Measurements from ENCODE around the gene PSKH1.

Gene PSKH1

DNA sequence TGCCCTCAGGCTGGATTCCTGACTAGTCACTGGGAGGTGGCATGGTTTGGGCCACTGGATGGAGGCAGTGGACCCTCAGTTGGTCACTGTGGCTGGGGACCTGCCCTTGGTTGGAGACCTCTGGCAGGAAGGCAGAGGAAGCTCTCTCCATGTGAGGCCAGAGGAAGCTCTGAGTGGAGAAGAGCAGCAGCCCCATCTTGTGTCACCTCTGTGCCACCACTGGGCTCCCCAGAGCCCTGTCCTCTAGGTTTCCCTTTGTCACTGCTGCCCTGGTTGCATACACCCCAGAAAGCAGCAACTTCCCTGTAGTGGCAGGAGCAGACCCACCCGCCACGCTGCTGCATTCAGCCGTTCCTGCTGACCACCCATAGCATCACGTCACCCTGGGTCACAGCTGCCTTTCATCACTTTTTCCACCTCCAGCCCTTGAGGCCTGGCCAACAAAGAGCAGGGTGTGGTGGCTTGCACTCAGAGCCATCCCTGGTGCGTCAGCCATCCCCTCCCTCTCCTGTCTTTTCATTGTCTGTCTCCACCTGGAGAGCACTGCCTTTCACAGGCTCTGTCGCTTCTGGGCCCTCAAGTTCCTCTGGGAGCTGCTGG, 26.7 kb downstream of the PSKH1 start:
- H3K4me3 ChIP-seq (replicated peaks; ENCODE audit: low read depth, low read length) = no peak overlapping the region
- no peak for DNase-seq (ENCODE audit: extremely low read depth, insufficient read length)
- TF ChIP-seq, protein P1, sequence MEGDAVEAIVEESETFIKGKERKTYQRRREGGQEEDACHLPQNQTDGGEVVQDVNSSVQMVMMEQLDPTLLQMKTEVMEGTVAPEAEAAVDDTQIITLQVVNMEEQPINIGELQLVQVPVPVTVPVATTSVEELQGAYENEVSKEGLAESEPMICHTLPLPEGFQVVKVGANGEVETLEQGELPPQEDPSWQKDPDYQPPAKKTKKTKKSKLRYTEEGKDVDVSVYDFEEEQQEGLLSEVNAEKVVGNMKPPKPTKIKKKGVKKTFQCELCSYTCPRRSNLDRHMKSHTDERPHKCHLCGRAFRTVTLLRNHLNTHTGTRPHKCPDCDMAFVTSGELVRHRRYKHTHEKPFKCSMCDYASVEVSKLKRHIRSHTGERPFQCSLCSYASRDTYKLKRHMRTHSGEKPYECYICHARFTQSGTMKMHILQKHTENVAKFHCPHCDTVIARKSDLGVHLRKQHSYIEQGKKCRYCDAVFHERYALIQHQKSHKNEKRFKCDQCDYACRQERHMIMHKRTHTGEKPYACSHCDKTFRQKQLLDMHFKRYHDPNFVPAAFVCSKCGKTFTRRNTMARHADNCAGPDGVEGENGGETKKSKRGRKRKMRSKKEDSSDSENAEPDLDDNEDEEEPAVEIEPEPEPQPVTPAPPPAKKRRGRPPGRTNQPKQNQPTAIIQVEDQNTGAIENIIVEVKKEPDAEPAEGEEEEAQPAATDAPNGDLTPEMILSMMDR (IDR thresholded peaks at IDR 0.05; ENCODE audit: insufficient read depth, low read length, poor library complexity, severe bottlenecking) = no peak
- H3K27me3 ChIP-seq (replicated peaks; ENCODE audit: control insufficient read depth, insufficient read depth, low read length) = no peaks in the 10 kb centered on the region
- peaks cover 21% of the 10 kb centered on the region for H3K36me3 ChIP-seq (ENCODE audit: control insufficient read depth, insufficient read depth, low read length)

- peaks cover 13% of the 10 kb centered on the region for H3K36me3 ChIP-seq (ENCODE audit: control insufficient read depth, insufficient read depth, low read length)
- TF ChIP-seq, protein P1 (IDR thresholded peaks at IDR 0.05; ENCODE audit: insufficient read depth, low read length, poor library complexity, severe bottlenecking) = no peak
- H3K27me3 ChIP-seq (replicated peaks; ENCODE audit: control insufficient read depth, insufficient read depth, low read length) = no peaks in the 10 kb centered on the region
- no peak overlapping the region for H3K4me3 ChIP-seq (replicated peaks; ENCODE audit: low read depth, low read length)
- no peak for DNase-seq (ENCODE audit: extremely low read depth, insufficient read length)
Observed at GRCh38 chr16:67922221-67922620, 29.2 kb downstream of the PSKH1 start.

- TF ChIP-seq, protein P1 (IDR thresholded peaks at IDR 0.05; ENCODE audit: insufficient read depth, low read length, poor library complexity, severe bottlenecking) = no peak
- no peaks in the 10 kb centered on the region for H3K27me3 ChIP-seq (replicated peaks; ENCODE audit: control insufficient read depth, insufficient read depth, low read length)
- DNase-seq (ENCODE audit: extremely low read depth, insufficient read length) = no peak
- no peak overlapping the region for H3K4me3 ChIP-seq (replicated peaks; ENCODE audit: low read depth, low read length)
- H3K36me3 ChIP-seq (ENCODE audit: control insufficient read depth, insufficient read depth, low read length) = peaks cover 17% of the 10 kb centered on the region
Observed at GRCh38 chr16:67922740-67923139, 29.7 kb downstream of the PSKH1 start.

GRCh38 chr16:67923414-67924116, 30.5 kb downstream of the PSKH1 start:
- TF ChIP-seq, protein P1 (IDR thresholded peaks at IDR 0.05; ENCODE audit: insufficient read depth, low read length, poor library complexity, severe bottlenecking) = no peak

GRCh38 chr16:67924140-67924906, 31.3 kb downstream of the PSKH1 start:
- TF ChIP-seq, protein P1 (IDR thresholded peaks at IDR 0.05; ENCODE audit: insufficient read depth, low read length, poor library complexity, severe bottlenecking) = no peak
- no peak for DNase-seq (ENCODE audit: extremely low read depth, insufficient read length)
- peaks cover 25% of the 10 kb centered on the region for H3K36me3 ChIP-seq (ENCODE audit: control insufficient read depth, insufficient read depth, low read length)
- H3K27me3 ChIP-seq (replicated peaks; ENCODE audit: control insufficient read depth, insufficient read depth, low read length) = no peaks in the 10 kb centered on the region
- H3K4me3 ChIP-seq (replicated peaks; ENCODE audit: low read depth, low read length) = no peak overlapping the region

More at GRCh38 chr16:67923414-67924116, 30.5 kb downstream of the PSKH1 start:
- peaks cover 22% of the 10 kb centered on the region for H3K36me3 ChIP-seq (ENCODE audit: control insufficient read depth, insufficient read depth, low read length)
- DNase-seq (ENCODE audit: extremely low read depth, insufficient read length) = no peak
- no peaks in the 10 kb centered on the region for H3K27me3 ChIP-seq (replicated peaks; ENCODE audit: control insufficient read depth, insufficient read depth, low read length)
- no peak overlapping the region for H3K4me3 ChIP-seq (replicated peaks; ENCODE audit: low read depth, low read length)
